Endothelial cell of umbilical vein (primary cell): Measurements from ENCODE around the gene RILPL1. TPM values are rescaled to one million over a fixed set of nuclear protein-coding genes. Genes with fewer than 3 reads are reported as not detected.

Source experiments
- BruUV-seq: library from RNA; stranded (reverse); fragments of 400-500 nt; replicated peaks from 2 replicates; lab custom pipeline; 2021; lab: Mats Ljungman, UMichigan
- CTCF ChIA-PET: fragments of 300-600, 350-600 bp; sonication (Branson Sonifier 250); formaldehyde crosslinking; loops from one replicate; lab custom pipeline; 2021; ENCODE audit warnings: antibody characterized with exemption, inconsistent platforms; lab: Charles Lee
- POLR2A ChIA-PET: fragments of 300-600, 350-600 bp; sonication (Branson Sonifier 250); formaldehyde crosslinking; loops from one replicate; lab custom pipeline; 2021; ENCODE audit warnings: antibody characterized with exemption, inconsistent platforms; lab: Charles Lee
- DNase-seq: peaks from one replicate; pipeline ENCODE4 v3.0.0-alpha.2; 2011; ENCODE audit warnings: low read depth, low spot score
- FAIRE-seq: peaks from 2 replicates; lab custom pipeline; 2011; peaks lifted over from hg19 to GRCh38; lab: Jason Lieb, UNC
- H2AFZ ChIP-seq: 2 replicates; pipeline ENCODE4 v1.6.0; 2012; ENCODE audit warnings: low read depth, low read length, control low read depth, inconsistent platforms
- H3K27ac ChIP-seq: 2 replicates; pipeline ENCODE4 v1.5.1; 2011; ENCODE audit warnings: low read depth, mild to moderate bottlenecking, control low read depth, low read length, moderate library complexity; ENCODE audit not compliant: insufficient read depth
- H3K27me3 ChIP-seq, 2 experiments: 2 replicates each; pipeline versions ENCODE4 v1.6.0 to v1.6.1; 2011; ENCODE audit warnings: low read length in 2 of 2, mixed read lengths in 1 of 2; ENCODE audit not compliant: control insufficient read depth in 2 of 2, insufficient read depth in 2 of 2
- H3K36me3 ChIP-seq, 2 experiments: 2 replicates in 1 of 2; 3 replicates in 1 of 2; pipeline ENCODE4 v1.5.1; 2011; ENCODE audit warnings: low read length in 2 of 2, mild to moderate bottlenecking in 1 of 2, moderate library complexity in 1 of 2; ENCODE audit not compliant: control insufficient read depth in 2 of 2, insufficient read depth in 2 of 2; ENCODE audit errors: extremely low read depth in 1 of 2
- H3K4me1 ChIP-seq: 3 replicates; pipeline ENCODE4 v1.5.1; 2011; ENCODE audit warnings: mild to moderate bottlenecking, low read length; ENCODE audit not compliant: control insufficient read depth, insufficient read depth; ENCODE audit errors: extremely low read depth
- H3K4me2 ChIP-seq: 2 replicates; pipeline ENCODE4 v1.6.1; 2011; ENCODE audit warnings: low read length, control low read depth, mixed read lengths; ENCODE audit not compliant: insufficient read depth
- H3K4me3 ChIP-seq, 3 experiments: fragments of 200-600 bp in 1 of 3; sonication (generic), shearing (Covaris generic) in 1 of 3; replicated peaks in 1 of 3; 2 replicates each; pipeline ENCODE4 v1.5.1; 2011 to 2016; ENCODE audit warnings: control low read depth in 3 of 3, low read length in 3 of 3, mild to moderate bottlenecking in 2 of 3, inconsistent platforms in 1 of 3, low read depth in 1 of 3, moderate library complexity in 1 of 3; ENCODE audit not compliant: insufficient read depth in 1 of 3
- H3K79me2 ChIP-seq: 2 replicates; pipeline ENCODE4 v1.6.0; 2012; ENCODE audit warnings: low read length, inconsistent platforms; ENCODE audit not compliant: control insufficient read depth, insufficient read depth
- H3K9ac ChIP-seq: replicated peaks from 2 replicates; pipeline ENCODE3; 2011; ENCODE audit warnings: low read length, control low read depth; ENCODE audit not compliant: insufficient read depth; ENCODE audit errors: extremely low read depth
- H3K9me1 ChIP-seq: replicated peaks from 3 replicates; pipeline ENCODE4 v1.6.0; 2011; ENCODE audit warnings: mild to moderate bottlenecking, low read length; ENCODE audit not compliant: control insufficient read depth, insufficient read depth; ENCODE audit errors: extremely low read depth
- H3K9me3 ChIP-seq: replicated peaks from 2 replicates; pipeline ENCODE4 v1.5.1; 2012; ENCODE audit warnings: low read length, inconsistent platforms; ENCODE audit not compliant: control insufficient read depth, insufficient read depth
- H4K20me1 ChIP-seq: replicated peaks from 2 replicates; pipeline ENCODE3; 2011; ENCODE audit warnings: mild to moderate bottlenecking, low read length; ENCODE audit not compliant: control insufficient read depth, insufficient read depth; ENCODE audit errors: extremely low read depth
- CTCF ChIP-seq, 2 donors: IDR thresholded peaks; 1 replicate in 1 of 2; 2 replicates in 1 of 2; pipeline ENCODE4 v1.5.1; 2011; ENCODE audit warnings: low read length in 2 of 2, mild to moderate bottlenecking in 2 of 2, moderate library complexity in 2 of 2, control low read depth in 1 of 2, inconsistent platforms in 1 of 2, low read depth in 1 of 2; ENCODE audit not compliant: insufficient read depth in 1 of 2; ENCODE audit errors: extremely low read depth in 1 of 2
- EZH2 ChIP-seq: IDR thresholded peaks from 2 replicates; pipeline ENCODE4 v1.6.1; 2012; ENCODE audit warnings: borderline replicate concordance, low read depth, mild to moderate bottlenecking, moderate library complexity, low read length, inconsistent platforms; ENCODE audit not compliant: severe bottlenecking
- FOS ChIP-seq: IDR thresholded peaks from 2 replicates; pipeline ENCODE4 v1.6.1; 2011; ENCODE audit warnings: mild to moderate bottlenecking, low read length, moderate library complexity, borderline replicate concordance; ENCODE audit not compliant: insufficient read depth
- GATA2 ChIP-seq: IDR thresholded peaks from 2 replicates; pipeline ENCODE4 v1.7.0; 2011; ENCODE audit warnings: low read depth, mild to moderate bottlenecking, moderate library complexity, mixed read lengths, low read length; ENCODE audit not compliant: insufficient read length, insufficient read depth
- JUN ChIP-seq: IDR thresholded peaks from 2 replicates; pipeline ENCODE4 v1.6.1; 2011; ENCODE audit warnings: borderline replicate concordance, low read depth; ENCODE audit not compliant: insufficient read length, insufficient read depth
- MAX ChIP-seq: IDR thresholded peaks from 2 replicates; pipeline ENCODE4 v1.6.1; 2011; ENCODE audit not compliant: insufficient read depth, insufficient read length
- POLR2A ChIP-seq: IDR thresholded peaks from 2 replicates; pipeline ENCODE4 v1.6.1; 2012; ENCODE audit warnings: low read depth, mild to moderate bottlenecking, control low read depth, low read length
- POLR2AphosphoS5 ChIP-seq: IDR thresholded peaks from 2 replicates; pipeline ENCODE4 v1.6.1; 2012; ENCODE audit warnings: low read depth, mild to moderate bottlenecking, control low read depth, low read length, moderate library complexity; ENCODE audit not compliant: insufficient read depth
- dilution Hi-C: fragments of 300-500 bp; cut with MboI; formaldehyde crosslinking; loops from one replicate; pipeline ENCODE4 v1.15.0; 2019; ENCODE audit warnings: low sequenced_read_pairs; ENCODE audit not compliant: extremely low pct_ligation_motif_present
- intact Hi-C: fragments of 100-400 bp; cut with micrococcal nuclease; formaldehyde crosslinking; loops from one replicate; pipeline ENCODE4 v1.10.0; 2022
- polyA plus RNA-seq, 4 experiments: library from polyadenylated mRNA; depleted of rRNA in 3 of 4; stranded (reverse) in 3 of 4; unstranded in 1 of 4; fragments of >200 nt; gene quantifications; 2 replicates each; pipeline versions ENCODE4 v1.2.1 to v1.2.3, GENCODE V29; 2011 to 2012; ENCODE audit warnings: missing spikeins in 1 of 4
- total RNA-seq: library from RNA; stranded (reverse); gene quantifications from 2 replicates; pipeline ENCODE4 v1.2.3, GENCODE V29; 2021

The RILPL1 gene
- total and polyA plus RNA-seq, 2 donors (not counting 3 experiments of a cell fraction or from before 2014, with no cell fraction given): 30.4 to 34.3 TPM

GRCh38 chr12:123578243-123578642, 44.7 kb upstream of the RILPL1 start:
- no peak overlapping the region for H3K4me3 ChIP-seq

More at GRCh38 chr12:123578243-123578642, 44.7 kb upstream of the RILPL1 start:
- intact Hi-C loops: no loop called here
- CTCF ChIA-PET: no interaction called here
- H3K9me1 ChIP-seq: no peaks in the 10 kb centered on the region
- H3K27me3 ChIP-seq: no peaks in the 10 kb centered on the region
- dilution Hi-C loops: no loop called here
- POLR2A ChIA-PET: no interaction called here
- no peak overlapping the region for H2AFZ ChIP-seq
- no peak overlapping the region for H3K4me2 ChIP-seq
- H3K79me2 ChIP-seq: peaks cover 11% of the 10 kb centered on the region
- DNase-seq (no peak), FAIRE-seq (no peak)
- no peak overlapping the region for H3K27ac ChIP-seq
- H3K4me1 ChIP-seq: peaks cover 8% of the 10 kb centered on the region
- TF ChIP-seq POLR2A (no peak), MAX (no peak), EZH2 (no peak), FOS (no peak), GATA2 (no peak), POLR2AphosphoS5 (no peak), JUN (no peak), CTCF (IDR thresholded peaks at IDR 0.05; ENCODE audit: extremely low read depth in 1 of 2, insufficient read depth in 1 of 2, low read depth in 1 of 2, low read length in 2 of 2) (no peak)
- H3K9ac ChIP-seq: no peak overlapping the region
- H4K20me1 ChIP-seq: no peaks in the 10 kb centered on the region
- BruUV-seq: no TSS peak
- no peaks in the 10 kb centered on the region for H3K9me3 ChIP-seq
- no peaks in the 10 kb centered on the region for H3K36me3 ChIP-seq
